ENCODE results near the gene PPM1K. TPM values are rescaled to one million over a fixed set of nuclear protein-coding genes. Genes with fewer than 3 reads are reported as not detected.

Gene PPM1K
- total RNA-seq, 1 donor from 2014 or later, result 125 TPM

DNA sequence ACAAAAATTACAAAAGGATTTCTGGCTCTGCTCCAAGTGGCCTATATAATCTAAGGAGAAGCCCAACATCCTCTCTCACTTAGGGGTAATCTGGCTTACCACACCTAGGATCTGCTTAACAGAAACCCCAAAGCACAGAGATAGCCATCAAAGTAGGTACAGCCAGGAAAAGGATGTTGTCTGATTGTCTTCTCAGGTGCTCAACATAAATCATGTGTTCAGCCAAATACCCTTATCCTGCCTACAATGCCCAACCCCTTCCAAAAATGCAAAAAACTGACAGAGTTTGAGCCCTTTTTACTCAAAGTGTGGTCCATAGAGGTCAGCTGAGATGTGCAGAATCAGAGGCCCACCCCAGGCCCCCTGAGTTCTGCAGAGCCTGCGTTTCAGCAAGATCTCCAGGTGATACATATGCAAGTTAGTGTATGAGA lies 53.9 kb downstream of the PPM1K start:
- ATAC-seq, result no peak
- intact Hi-C loops (cut with DNase I), result no loop called here

DNA sequence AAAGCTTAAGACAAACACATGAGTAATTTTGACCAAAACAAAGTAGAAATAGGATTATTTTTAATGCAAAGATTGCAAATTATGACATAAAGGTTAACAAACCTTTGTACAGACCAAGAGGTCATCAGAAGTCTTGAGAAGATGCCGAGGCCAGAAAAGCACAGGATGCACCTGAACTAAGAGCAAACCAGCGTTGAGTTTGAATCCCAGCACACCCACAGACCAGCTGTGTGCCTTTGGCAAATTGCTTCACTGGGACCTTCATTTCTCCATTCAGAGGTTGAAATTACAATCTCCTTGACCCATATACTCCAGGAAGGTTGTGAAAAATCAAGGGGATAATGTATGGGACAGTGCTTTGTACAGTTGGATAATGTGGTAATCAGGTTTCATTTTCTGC lies 56.6 kb downstream of the PPM1K start:
- ATAC-seq (no peak), DNase-seq (ENCODE audit: missing footprints) (no peak)
- intact Hi-C loops (cut with DNase I), result loop anchor here (10.0 kb wide), 1 partner anchor 57 kb away; the partner anchor contains the start of gene PPM1K

More for the DNA sequence above, 53.9 kb downstream of the PPM1K start:
- DNase-seq (ENCODE audit: missing footprints), result no peak

DNA sequence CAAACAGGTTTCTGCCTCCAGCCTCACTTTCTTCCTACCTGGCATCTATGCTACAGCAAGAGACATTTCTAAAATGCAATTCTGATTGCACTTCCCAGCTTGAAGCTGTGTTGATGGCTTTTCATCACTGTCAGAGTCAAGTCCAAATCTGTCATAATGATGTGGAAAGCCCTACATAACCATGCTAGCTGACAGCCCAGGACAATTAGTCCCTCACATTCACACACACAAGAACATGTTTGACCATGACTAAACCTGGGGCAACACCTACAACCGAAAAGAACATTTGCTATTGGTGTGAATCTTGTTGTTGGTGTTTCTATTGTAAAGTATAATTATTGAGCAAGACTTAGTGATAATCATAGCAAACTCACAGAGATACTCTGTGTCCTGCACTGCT lies 58.2 kb downstream of the PPM1K start:
- ATAC-seq (peak; percentile 74), DNase-seq (ENCODE audit: missing footprints) (no peak)
- intact Hi-C loops (cut with DNase I), result loop anchor here (10.0 kb wide), 1 partner anchor 59 kb away; the partner anchor contains the start of gene PPM1K

DNA sequence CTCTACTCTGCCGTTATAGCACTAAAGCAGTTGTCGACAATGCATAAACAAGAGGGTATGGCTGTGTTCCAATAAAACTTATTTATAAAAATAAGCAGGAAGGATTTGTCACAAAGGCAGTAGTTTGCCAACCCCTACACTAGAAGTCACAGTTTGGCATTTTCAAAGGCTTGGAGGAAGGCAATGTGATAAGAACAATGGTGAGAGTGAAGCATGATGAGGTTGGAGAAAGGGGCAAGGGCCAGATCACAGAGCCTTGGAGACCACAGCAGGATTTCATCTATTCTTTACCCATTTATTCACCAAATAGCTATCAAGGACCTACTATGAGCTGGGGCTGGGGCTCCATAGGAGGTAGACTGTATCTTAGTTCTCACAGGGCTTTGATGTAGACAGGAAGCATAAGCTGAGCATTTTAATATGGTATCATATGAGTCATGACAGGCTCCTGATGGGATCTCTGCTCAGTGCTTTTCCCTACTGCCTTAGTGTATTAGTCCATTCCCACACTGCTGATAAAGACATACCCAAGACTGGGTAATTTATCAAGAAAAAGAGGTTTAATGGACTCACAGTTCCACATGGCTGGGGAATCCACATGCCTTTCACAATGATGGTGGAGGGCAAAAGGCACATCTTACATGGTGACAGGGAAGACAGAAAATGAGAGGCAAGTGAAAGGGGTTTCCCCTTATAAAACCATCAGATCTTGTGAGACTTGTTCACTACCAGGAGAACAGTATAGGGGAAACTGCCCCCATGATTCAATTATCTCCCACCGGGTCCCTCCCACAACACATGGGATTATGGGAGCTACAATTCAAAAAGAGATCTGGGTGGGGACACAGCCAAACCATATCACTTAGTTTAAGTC lies 58.9 kb downstream of the PPM1K start:
- ATAC-seq, result no peak
- intact Hi-C loops (cut with DNase I), result loop anchor here (10.0 kb wide), 1 partner anchor 59 kb away; the partner anchor contains the start of gene PPM1K
- DNase-seq (ENCODE audit: missing footprints), result no peak

DNA sequence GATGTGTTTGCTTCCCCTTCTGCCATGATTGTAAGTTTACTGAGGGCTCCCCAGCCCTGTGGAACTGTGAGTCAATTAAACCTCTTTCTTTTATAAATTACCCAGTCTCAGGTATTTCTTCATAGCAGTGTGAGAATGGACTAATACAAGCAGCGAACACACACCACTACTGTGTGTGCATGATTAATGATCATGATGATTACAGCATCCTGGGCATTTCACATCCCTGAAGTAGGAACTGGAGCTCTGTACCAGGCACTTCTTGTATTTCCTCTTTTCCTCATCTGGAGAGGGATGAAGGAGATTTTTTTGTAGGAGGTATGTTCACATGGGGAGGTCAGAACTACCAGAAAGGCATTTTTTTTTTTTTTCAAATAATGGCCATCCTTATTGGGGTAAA lies 60.8 kb downstream of the PPM1K start:
- DNase-seq (ENCODE audit: missing footprints), result no peak
- intact Hi-C loops (cut with DNase I), result loop anchor here (5.0 to 10.0 kb wide), 2 partner anchors 61 to 154 kb away; partner anchors contain the start of genes HERC6 and PPM1K
- ATAC-seq, result no peak

DNA sequence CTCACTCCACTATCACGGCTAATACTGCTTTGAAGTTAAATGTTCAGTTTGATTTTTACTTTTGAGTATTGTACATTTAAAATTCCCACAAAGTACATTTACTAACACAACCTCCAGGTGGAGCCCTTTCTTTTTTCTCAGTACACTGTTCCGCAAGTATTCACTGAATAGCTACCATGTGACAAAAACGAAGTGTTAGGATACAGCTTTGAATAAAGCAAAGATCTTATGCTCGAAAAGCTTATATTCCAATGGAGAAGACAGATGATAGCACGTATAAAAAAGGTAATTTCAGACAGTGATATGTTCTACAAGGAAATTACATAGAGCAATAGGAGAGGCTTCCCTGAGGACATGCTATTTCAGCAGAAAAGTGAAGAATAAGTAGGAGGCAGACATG lies 65.3 kb downstream of the PPM1K start:
- intact Hi-C loops (cut with DNase I), result loop anchor here (1.0 to 10.0 kb wide), 2 partner anchors 296 to 844 kb away; no protein-coding TSS in a partner anchor
- peak; percentile 71 for ATAC-seq
- no peak for DNase-seq (ENCODE audit: missing footprints)

DNA sequence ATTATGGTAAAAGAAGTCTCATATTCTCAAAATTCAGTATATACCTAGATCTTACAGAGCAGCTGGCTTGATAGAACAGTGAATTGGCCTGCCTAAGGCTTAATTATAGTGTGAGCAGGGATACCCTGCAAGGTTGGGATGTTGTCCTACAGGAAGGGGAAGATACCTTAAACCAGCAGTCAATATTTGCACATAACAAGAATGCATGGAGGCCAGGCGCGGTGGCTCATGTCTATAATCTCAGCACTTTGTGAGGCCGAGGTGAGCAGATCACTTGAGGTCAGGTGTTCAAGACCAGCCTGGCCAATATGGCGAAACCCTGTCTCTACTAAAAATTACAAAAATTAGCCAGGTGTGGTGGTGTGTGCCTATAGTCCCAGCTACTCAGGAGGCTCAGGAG lies 67.2 kb downstream of the PPM1K start:
- no peak for DNase-seq (ENCODE audit: missing footprints)
- intact Hi-C loops (cut with DNase I), result loop anchor here (10.0 kb wide), 1 partner anchor 842 kb away; no protein-coding TSS in a partner anchor
- ATAC-seq, result no peak

DNA sequence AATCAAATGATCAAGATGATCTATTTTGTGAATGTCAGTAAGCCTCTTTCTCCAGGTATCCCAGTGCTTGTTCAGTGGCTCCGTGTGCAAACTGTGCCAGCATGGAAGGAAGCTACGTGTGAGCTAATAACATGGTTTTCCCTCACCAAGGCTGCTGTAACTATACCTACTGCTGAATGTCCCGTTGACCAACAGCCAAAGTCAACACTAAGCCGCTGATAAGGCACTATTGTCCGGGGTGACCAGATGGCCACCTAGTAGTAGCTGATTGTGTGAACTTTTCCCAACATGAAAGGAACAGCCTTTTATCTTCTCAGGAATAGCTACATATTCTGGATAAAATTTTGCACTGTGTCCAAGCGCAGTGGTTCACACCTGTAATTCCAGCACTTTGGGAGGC lies 68.0 kb downstream of the PPM1K start:
- DNase-seq (ENCODE audit: missing footprints), result no peak
- no peak for ATAC-seq
- intact Hi-C loops (cut with DNase I), result loop anchor here (10.0 kb wide), 1 partner anchor 842 kb away; no protein-coding TSS in a partner anchor

DNA sequence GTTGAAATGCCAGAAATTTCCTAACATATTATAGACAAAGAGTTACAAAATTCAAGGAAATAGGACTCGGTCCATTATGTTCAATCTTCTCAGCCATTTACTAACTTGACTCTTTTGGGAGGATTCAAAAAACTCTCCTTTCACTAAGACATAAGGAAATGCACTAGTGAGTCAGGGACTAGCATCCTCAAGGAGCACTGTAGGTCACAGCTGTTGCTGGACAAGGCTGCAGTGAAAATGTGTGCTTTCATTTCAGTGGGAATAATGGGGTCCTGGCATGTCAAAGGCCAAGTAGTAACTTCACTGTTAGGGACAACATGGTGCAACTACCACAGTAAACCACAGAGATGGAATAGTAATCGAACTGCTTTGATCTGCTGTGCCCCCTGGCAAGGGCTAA lies 69.0 kb downstream of the PPM1K start:
- no peak for ATAC-seq
- intact Hi-C loops (cut with DNase I), result loop anchor here (10.0 kb wide), 1 partner anchor 841 kb away; no protein-coding TSS in a partner anchor
- no peak for DNase-seq (ENCODE audit: missing footprints)

DNA sequence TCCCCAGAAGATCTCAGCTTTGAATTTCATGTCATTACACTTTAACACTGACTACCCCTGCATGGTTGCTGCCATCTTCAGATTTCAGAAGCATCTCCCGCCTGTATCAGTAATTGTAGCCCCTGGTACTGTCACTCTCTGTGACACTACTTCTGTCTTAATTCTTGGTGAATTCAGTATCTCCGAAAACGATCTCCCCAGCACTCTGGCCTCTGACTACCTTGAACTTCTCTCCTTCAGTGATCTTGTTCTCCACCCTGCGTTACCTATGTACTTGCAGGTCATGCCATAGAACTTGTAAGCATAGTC lies 72.2 kb downstream of the PPM1K start:
- intact Hi-C loops (cut with DNase I), result loop anchor here (5.0 to 10.0 kb wide), 4 partner anchors 180 to 837 kb away; no protein-coding TSS in a partner anchor
- DNase-seq (ENCODE audit: missing footprints), result no peak
- ATAC-seq, result no peak

DNA sequence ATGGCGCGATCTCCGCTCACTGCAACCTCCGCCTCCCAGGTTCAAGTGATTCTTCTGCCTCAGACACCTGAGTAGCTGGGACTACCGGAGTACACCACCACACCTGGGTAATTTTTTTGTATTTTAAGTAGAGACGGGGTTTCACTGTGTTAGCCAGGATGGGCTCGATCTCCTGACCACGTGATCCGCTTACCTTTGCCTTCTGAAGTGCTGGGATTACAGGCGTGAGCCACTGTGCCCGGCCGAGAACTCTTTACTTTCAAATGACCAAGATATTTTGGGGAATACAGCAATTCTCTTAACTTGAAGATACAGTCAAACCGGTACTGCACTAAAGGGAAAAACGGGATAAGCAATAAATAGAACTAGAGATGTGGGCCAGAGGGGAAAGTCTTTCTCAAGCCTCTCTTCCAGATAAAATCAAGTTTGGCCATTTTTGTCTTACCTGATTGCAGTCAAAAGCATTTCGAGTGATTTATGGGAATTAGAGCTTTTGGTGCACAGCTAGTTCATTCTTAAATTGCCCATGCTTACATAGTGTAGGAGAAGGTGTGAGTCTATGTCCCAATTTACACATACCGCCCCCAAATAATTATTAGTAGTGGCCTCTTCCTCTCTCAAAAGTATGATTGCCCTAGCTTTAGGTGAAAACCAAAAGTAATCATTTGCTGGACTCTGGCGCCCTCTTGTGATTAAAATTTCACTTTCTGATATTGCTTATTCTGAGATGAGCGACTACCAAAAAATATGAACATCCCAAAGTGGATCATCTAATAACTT lies 72.7 kb downstream of the PPM1K start:
- intact Hi-C loops (cut with DNase I), result loop anchor here (5.0 to 10.0 kb wide), 4 partner anchors 179 to 837 kb away; no protein-coding TSS in a partner anchor
- DNase-seq (ENCODE audit: missing footprints) (no peak), ATAC-seq (no peak)

DNA sequence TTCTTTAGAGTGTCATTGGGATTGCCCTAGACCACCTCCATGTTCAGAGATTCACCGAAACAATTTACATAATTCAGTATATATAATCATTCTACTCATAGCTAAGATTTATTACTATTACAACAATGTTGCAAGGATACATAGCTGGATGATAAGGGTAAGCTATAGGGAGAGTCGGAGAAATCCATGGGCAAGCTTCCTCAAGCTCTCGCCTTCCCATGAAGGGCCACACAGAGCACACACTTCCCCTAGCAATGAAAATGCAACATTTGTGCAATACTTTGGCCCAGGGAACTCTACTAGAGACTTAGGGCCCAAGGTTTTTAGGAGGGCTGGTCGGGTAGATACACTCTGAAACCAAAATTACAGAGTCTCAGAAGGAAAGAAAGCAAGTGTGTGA lies 76.2 kb downstream of the PPM1K start:
- DNase-seq (ENCODE audit: missing footprints) (no peak), ATAC-seq (no peak)
- intact Hi-C loops (cut with DNase I), result no loop called here

Other genes starting within 250 kb of the PPM1K start
- gene ABCG2, start 125.9 kb downstream of the PPM1K start, total RNA-seq, result 1.0 TPM
- gene HERC6, start 94.3 kb upstream of the PPM1K start, total RNA-seq, result 6.1 TPM
- 1.6 TPM for gene HERC5, start 172.6 kb upstream of the PPM1K start, total RNA-seq
- 56.3 TPM for gene PYURF, start 239.2 kb upstream of the PPM1K start, total RNA-seq